SU-DHL-6 (cell line): ENCODE measurements around the gene NADK.

Experiments used
- H2AFZ ChIP-seq: fragments of 200-600 bp; sonication (generic); 2 replicates; pipeline ENCODE4 v1.6.1; 2014; ENCODE audit warnings: low read depth, mild to moderate bottlenecking, moderate library complexity, mixed read lengths, antibody characterized with exemption, low read length; ENCODE audit not compliant: severe bottlenecking
- H3F3A ChIP-seq: fragments of 200-600 bp; shearing (Covaris generic); 2 replicates; pipeline ENCODE4 v1.6.0; 2016; ENCODE audit warnings: antibody characterized with exemption, mild to moderate bottlenecking; ENCODE audit not compliant: insufficient read depth
- H3K27ac ChIP-seq: fragments of 200-600 bp; sonication (generic); 2 replicates; pipeline ENCODE4 v1.5.1; 2016; ENCODE audit warnings: low read depth, mild to moderate bottlenecking, low read length, moderate library complexity, mixed read lengths
- H3K27me3 ChIP-seq: fragments of 200-600 bp; sonication (generic), shearing (Covaris generic); 2 replicates; pipeline ENCODE4 v1.6.0; 2014; ENCODE audit warnings: mild to moderate bottlenecking, low read length
- H3K36me3 ChIP-seq: fragments of 200-600 bp; sonication (generic); 2 replicates; pipeline ENCODE4 v1.6.1; 2014; ENCODE audit warnings: mild to moderate bottlenecking, low read length, mixed read lengths
- H3K4me2 ChIP-seq: fragments of 300-600, 200-600 bp; shearing (Covaris generic), sonication (generic); 2 replicates; pipeline ENCODE4 v1.6.0; 2014; ENCODE audit warnings: low read length, low read depth, mild to moderate bottlenecking; ENCODE audit not compliant: poor library complexity, severe bottlenecking
- H3K4me3 ChIP-seq: fragments of 200-600 bp; sonication (generic); 2 replicates; pipeline ENCODE4 v1.5.1; 2014; ENCODE audit warnings: antibody characterized with exemption, low read length, mild to moderate bottlenecking, mixed read lengths; ENCODE audit not compliant: insufficient read depth, poor library complexity, severe bottlenecking
- H3K79me2 ChIP-seq: fragments of 200-600 bp; sonication (generic); 2 replicates; pipeline ENCODE4 v1.6.1; 2014; ENCODE audit warnings: mild to moderate bottlenecking, low read length, moderate library complexity; ENCODE audit not compliant: insufficient read depth
- H3K9ac ChIP-seq: fragments of 200-600 bp; sonication (generic); 2 replicates; pipeline ENCODE4 v1.7.0; 2014; ENCODE audit warnings: mild to moderate bottlenecking, low read length
- H3K9me2 ChIP-seq: fragments of 200-600 bp; sonication (generic); replicated peaks from 2 replicates; pipeline ENCODE4 v1.6.1; 2014; ENCODE audit warnings: low read length; ENCODE audit not compliant: insufficient read depth
- H3K9me3 ChIP-seq: fragments of 200-600 bp; sonication (generic); 2 replicates; pipeline ENCODE4 v1.6.1; 2014; ENCODE audit warnings: low read length, mixed read lengths; ENCODE audit not compliant: insufficient read depth
- H4K20me1 ChIP-seq: fragments of 200-600 bp; sonication (generic); 2 replicates; pipeline ENCODE4 v1.6.1; 2014; ENCODE audit warnings: low read depth, mild to moderate bottlenecking, antibody characterized with exemption, low read length, moderate library complexity, mixed read lengths
- EZH2phosphoT487 ChIP-seq: fragments of 200-600 bp; sonication (generic), shearing (Covaris generic); conservative IDR thresholded peaks from 2 replicates; pipeline ENCODE4 v1.6.1; 2018; ENCODE audit warnings: mild to moderate bottlenecking, antibody characterized with exemption, low read length, moderate library complexity, mixed read lengths
- TF ChIP-seq, protein P1 (sequence below): fragments of 200-600 bp; sonication (generic); IDR thresholded peaks from one replicate; pipeline ENCODE4 v1.5.1; 2017; ENCODE audit warnings: antibody characterized with exemption, mild to moderate bottlenecking, low read length, moderate library complexity; ENCODE audit not compliant: insufficient read depth, poor library complexity, severe bottlenecking

NADK gene

DNA sequence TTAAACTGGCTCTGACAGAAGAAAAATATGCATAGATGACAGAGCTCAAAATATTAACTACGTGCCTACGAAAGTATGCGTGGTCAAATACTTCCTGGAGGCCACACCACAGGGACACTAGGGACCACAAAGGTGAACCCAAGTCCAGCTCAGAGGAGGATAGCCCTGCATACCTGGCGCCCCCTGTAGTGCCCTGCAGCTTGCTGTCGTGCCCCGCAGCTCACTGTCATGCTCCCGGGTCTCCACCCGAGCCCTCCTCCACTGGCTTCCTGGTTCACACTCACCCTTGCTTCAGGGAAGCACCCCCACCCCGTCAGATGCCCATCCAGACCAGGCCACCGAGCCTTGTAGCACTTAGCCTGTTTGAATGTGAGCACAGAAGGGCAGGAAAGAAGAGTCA, 16.7 kb upstream of the NADK start:
- TF ChIP-seq, protein P1, sequence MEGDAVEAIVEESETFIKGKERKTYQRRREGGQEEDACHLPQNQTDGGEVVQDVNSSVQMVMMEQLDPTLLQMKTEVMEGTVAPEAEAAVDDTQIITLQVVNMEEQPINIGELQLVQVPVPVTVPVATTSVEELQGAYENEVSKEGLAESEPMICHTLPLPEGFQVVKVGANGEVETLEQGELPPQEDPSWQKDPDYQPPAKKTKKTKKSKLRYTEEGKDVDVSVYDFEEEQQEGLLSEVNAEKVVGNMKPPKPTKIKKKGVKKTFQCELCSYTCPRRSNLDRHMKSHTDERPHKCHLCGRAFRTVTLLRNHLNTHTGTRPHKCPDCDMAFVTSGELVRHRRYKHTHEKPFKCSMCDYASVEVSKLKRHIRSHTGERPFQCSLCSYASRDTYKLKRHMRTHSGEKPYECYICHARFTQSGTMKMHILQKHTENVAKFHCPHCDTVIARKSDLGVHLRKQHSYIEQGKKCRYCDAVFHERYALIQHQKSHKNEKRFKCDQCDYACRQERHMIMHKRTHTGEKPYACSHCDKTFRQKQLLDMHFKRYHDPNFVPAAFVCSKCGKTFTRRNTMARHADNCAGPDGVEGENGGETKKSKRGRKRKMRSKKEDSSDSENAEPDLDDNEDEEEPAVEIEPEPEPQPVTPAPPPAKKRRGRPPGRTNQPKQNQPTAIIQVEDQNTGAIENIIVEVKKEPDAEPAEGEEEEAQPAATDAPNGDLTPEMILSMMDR = no peak
- no peak for TF ChIP-seq EZH2phosphoT487
- Histone ChIP-seq H3K4me3 (no peak overlapping the region), H3K9me3 (no peaks in the 10 kb centered on the region), H3K9me2 (no peaks in the 10 kb centered on the region), H3F3A (peaks cover 3% of the 10 kb centered on the region; the same call in 1 of the 2 replicates), H3K36me3 (peaks cover 17% of the 10 kb centered on the region; the same call in 1 of the 2 replicates), H2AFZ (no peak overlapping the region), H3K27ac (no peak overlapping the region), H3K27me3 (no peaks in the 10 kb centered on the region), H3K9ac (no peak overlapping the region), H3K79me2 (peaks cover 21% of the 10 kb centered on the region), H4K20me1 (no peaks in the 10 kb centered on the region; the same call in 1 of the 2 replicates), H3K4me2 (no peak overlapping the region)

DNA sequence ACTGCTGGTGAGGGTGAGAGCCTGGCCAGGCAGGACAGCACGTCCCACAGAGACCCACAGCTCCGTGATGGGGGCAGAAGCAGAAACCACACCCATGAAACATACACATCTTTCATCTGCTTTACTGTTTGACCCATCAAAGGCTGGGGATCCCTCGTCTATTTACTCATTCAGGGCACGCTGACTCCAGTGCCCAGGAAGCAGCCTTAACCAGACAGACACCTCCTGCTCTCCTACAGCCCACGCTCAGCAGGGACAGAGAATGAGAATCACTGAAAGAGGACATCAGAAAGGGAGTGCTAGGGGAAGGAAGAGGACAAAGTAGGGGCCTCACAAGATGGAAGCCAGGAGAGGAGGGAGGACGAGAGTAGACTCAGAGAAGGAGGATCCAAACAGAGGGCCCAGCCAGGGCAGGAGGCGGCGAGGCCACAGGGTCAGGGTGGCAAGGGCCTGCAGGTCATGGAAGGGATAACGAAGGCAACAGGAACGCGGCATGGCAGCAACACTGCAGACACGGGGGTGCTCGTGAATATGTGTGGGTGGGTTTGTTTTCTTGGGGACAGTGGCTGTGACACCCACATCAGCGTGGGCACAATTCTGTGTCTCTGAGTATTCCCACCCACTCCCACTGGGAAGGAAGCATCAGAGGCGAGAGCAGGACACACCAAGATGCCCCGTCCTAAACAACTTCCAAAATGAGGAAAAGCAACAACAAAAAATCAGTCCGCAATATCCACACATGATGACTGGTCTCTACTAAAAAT, 15.4 kb upstream of the NADK start:
- Histone ChIP-seq H3K36me3 (peaks cover 17% of the 10 kb centered on the region), H3K4me2 (no peak overlapping the region), H3F3A (peaks cover 3% of the 10 kb centered on the region; the same call in 1 of the 2 replicates), H3K9ac (no peak overlapping the region), H2AFZ (no peak overlapping the region), H3K9me3 (no peaks in the 10 kb centered on the region), H4K20me1 (no peaks in the 10 kb centered on the region; the same call in 1 of the 2 replicates), H3K9me2 (no peaks in the 10 kb centered on the region), H3K4me3 (no peak overlapping the region), H3K79me2 (0 out of 2 replicates have a peak, but pooled peaks cover 11% of the 10 kb centered on the region), H3K27me3 (no peaks in the 10 kb centered on the region), H3K27ac (no peak overlapping the region)
- TF ChIP-seq, protein P1 = no peak
- no peak for TF ChIP-seq EZH2phosphoT487

DNA sequence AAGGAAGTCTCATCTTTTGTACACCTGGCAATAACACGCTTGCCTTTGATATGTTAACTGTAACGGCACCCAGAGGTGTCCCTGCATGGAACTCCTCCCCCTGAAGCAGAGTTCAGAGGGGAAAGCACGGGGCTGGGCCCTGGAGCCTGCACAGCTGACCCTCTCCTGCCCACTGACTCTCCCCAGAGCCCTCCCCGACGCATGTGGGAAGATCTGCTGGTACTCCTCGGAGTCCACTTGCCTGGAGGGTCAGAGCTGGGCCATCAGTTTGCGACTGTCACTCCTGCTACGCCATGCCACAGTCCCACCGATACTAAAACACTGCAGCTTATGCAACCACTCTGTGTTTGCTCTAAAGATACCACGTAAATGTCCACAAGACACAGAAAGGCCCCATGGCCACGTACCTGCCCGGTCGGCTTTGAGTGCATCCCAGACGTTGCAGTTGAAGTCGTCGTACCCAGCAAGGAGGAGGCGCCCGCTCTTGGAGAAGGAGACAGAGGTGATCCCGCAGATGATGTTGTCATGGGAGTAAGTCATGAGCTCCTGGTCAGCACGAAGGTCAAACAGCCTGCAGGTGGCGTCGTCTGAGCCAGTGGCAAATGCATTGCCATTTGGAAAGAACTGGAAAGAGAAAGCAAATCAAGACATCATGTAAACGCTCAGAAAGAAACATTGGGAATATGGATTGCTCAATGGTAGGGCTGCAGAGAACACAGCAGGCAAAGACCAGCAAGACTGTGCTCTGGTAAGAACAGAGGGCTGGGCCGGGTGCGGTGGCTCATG, 10.6 kb upstream of the NADK start:
- H3K79me2 ChIP-seq = no peaks in the 10 kb centered on the region
- peaks cover 25% of the 10 kb centered on the region for H3K36me3 ChIP-seq
- H3F3A ChIP-seq = peaks cover 20% of the 10 kb centered on the region
- no peak overlapping the region for H3K9ac ChIP-seq
- H3K4me3 ChIP-seq = no peak overlapping the region
- H3K4me2 ChIP-seq = no peak overlapping the region
- H3K9me3 ChIP-seq = no peaks in the 10 kb centered on the region
- no peaks in the 10 kb centered on the region for H3K27me3 ChIP-seq
- no peaks in the 10 kb centered on the region for H4K20me1 ChIP-seq
- H2AFZ ChIP-seq = no peak overlapping the region
- no peak overlapping the region for H3K27ac ChIP-seq
- no peaks in the 10 kb centered on the region for H3K9me2 ChIP-seq
- TF ChIP-seq, protein P1 = peak; percentile 32
- no peak for TF ChIP-seq EZH2phosphoT487
